NCI-H2107 treated with DMSO at 0.1 percent for 48 hours (cell line): ENCODE results near the gene HTD2.

ENCODE experiments used
- DNase-seq: peaks from one replicate; lab custom pipeline; 2025; ENCODE audit not compliant: unreplicated experiment; lab: John Stamatoyannopoulos, UW

Gene HTD2

GRCh38 chr3:58291671-58292338, 14.5 kb upstream of the HTD2 start:
- no peak for DNase-seq

GRCh38 chr3:58292866-58293265, 13.5 kb upstream of the HTD2 start:
- no peak for DNase-seq

- DNase-seq = no peak
Observed at GRCh38 chr3:58293516-58293915, 12.8 kb upstream of the HTD2 start.

GRCh38 chr3:58296269-58296668, 10.1 kb upstream of the HTD2 start:
- DNase-seq = no peak

- DNase-seq = no peak
Observed at GRCh38 chr3:58296843-58297242, 9.5 kb upstream of the HTD2 start.

- DNase-seq = no peak
Observed at GRCh38 chr3:58298190-58298589, 8.1 kb upstream of the HTD2 start.

- no peak for DNase-seq
Observed at GRCh38 chr3:58299075-58299474, 7.2 kb upstream of the HTD2 start.

GRCh38 chr3:58299839-58300516, 6.3 kb upstream of the HTD2 start:
- no peak for DNase-seq

GRCh38 chr3:58307639-58308215, 1.4 kb downstream of the HTD2 start:
- DNase-seq = no peak

- no peak for DNase-seq
Observed at GRCh38 chr3:58308728-58309127, 2.4 kb downstream of the HTD2 start.

GRCh38 chr3:58317811-58318210, 11.5 kb downstream of the HTD2 start:
- no peak for DNase-seq

GRCh38 chr3:58321791-58322190, 15.5 kb downstream of the HTD2 start:
- no peak for DNase-seq

GRCh38 chr3:58322793-58323192, 16.5 kb downstream of the HTD2 start:
- no peak for DNase-seq

- DNase-seq = no peak
Observed at GRCh38 chr3:58323529-58324390, 17.4 kb downstream of the HTD2 start.

- no peak for DNase-seq
Observed at GRCh38 chr3:58324391-58325390, 18.4 kb downstream of the HTD2 start.

- DNase-seq = no peak
Observed at GRCh38 chr3:58325525-58325992, 19.2 kb downstream of the HTD2 start.

GRCh38 chr3:58326267-58326900, 20.1 kb downstream of the HTD2 start:
- no peak for DNase-seq

GRCh38 chr3:58329150-58329921, 23.0 kb downstream of the HTD2 start:
- DNase-seq = no peak

- DNase-seq = no peak
Observed at GRCh38 chr3:58329922-58330413, 23.6 kb downstream of the HTD2 start.
